Nephron progenitor cell (in vitro differentiated cells): ENCODE results near the gene DENND4C.
A peak's percentile ranks its signal among the peaks of the same experiment; 100 is the strongest.
"Not testable (repeated sequence)": the region's sequence is repeated elsewhere in the genome, so short reads cannot be mapped to it uniquely, and the experiment has no call there.

Experiments used
- DNase-seq: peaks from one replicate; pipeline ENCODE4 v3.0.0; 2021
- H3K27ac Mint-ChIP-seq: 2 replicates; pipeline ENCODE4 v1.8.0; 2021; ENCODE audit warnings: mild to moderate bottlenecking, moderate library complexity, mixed read lengths
- H3K27me3 Mint-ChIP-seq: 2 replicates; pipeline ENCODE4 v1.8.0; 2021; ENCODE audit warnings: mild to moderate bottlenecking, low read depth, mixed read lengths; ENCODE audit not compliant: poor library complexity
- H3K36me3 Mint-ChIP-seq: 2 replicates; pipeline ENCODE4 v1.8.0; 2021; ENCODE audit warnings: low read depth, mixed read lengths
- H3K4me1 Mint-ChIP-seq: 2 replicates; pipeline ENCODE4 v1.8.0; 2021; ENCODE audit warnings: mixed read lengths
- H3K4me3 Mint-ChIP-seq: 2 replicates; pipeline ENCODE4 v1.8.0; 2021; ENCODE audit warnings: mild to moderate bottlenecking, moderate library complexity, mixed read lengths
- H3K9me3 Mint-ChIP-seq: 2 replicates; pipeline ENCODE4 v1.8.0; 2021; ENCODE audit warnings: mild to moderate bottlenecking, moderate library complexity, mixed read lengths
- TF ChIP-seq, protein P1 (sequence below): fragments of 200-600 bp; sonication (generic); IDR thresholded peaks from 2 replicates; pipeline ENCODE4 v1.5.0; 2021; ENCODE audit warnings: antibody characterized with exemption

The DENND4C gene

DNA sequence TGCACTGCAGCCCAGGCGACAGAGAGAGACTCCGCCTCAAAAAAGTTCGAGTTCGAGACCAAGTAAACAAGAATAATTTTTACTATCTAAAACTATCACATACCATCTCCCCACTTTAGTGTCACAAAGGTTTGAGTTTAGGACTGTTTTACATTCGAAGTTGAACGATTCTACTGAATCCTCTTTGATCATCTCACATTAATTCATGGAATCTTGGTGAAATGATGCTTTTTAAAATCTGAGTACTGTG lies 150.3 kb downstream of the DENND4C start:
- H3K9me3 Mint-ChIP-seq: no peaks in the 10 kb centered on the region
- TF ChIP-seq, protein P1, sequence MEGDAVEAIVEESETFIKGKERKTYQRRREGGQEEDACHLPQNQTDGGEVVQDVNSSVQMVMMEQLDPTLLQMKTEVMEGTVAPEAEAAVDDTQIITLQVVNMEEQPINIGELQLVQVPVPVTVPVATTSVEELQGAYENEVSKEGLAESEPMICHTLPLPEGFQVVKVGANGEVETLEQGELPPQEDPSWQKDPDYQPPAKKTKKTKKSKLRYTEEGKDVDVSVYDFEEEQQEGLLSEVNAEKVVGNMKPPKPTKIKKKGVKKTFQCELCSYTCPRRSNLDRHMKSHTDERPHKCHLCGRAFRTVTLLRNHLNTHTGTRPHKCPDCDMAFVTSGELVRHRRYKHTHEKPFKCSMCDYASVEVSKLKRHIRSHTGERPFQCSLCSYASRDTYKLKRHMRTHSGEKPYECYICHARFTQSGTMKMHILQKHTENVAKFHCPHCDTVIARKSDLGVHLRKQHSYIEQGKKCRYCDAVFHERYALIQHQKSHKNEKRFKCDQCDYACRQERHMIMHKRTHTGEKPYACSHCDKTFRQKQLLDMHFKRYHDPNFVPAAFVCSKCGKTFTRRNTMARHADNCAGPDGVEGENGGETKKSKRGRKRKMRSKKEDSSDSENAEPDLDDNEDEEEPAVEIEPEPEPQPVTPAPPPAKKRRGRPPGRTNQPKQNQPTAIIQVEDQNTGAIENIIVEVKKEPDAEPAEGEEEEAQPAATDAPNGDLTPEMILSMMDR: no peak
- DNase-seq: no peak
- peaks cover 3% of the 10 kb centered on the region for H3K27me3 Mint-ChIP-seq
- peaks cover 39% of the 10 kb centered on the region for H3K4me1 Mint-ChIP-seq
- H3K4me3 Mint-ChIP-seq: peak overlapping the region; percentile 99
- peak overlapping the region; percentile 100 for H3K27ac Mint-ChIP-seq
- peaks cover 37% of the 10 kb centered on the region for H3K36me3 Mint-ChIP-seq

DNA sequence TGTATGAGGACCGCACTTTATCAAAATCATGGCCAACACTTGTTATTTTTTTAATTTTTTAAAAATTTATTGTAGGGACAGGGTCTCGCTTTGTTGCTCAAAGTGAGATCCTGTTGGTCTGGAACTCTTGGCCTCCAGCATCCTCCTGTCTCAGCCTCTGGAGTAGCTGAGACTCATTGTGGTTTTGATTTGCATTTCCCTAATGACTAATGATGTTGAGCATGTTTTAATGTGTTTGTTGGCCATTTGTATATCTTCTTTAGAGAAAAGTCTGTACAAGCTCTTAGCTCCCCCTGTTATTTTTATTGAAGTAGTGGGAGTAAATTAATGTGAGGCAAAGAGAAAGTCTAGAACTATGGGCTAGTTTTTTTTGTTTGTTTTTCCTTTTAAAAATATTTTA lies 151.2 kb downstream of the DENND4C start:
- no peak for DNase-seq
- Mint-ChIP-seq H3K27me3 (peaks cover 3% of the 10 kb centered on the region), H3K27ac (no peak overlapping the region), H3K4me3 (peak overlapping the region; percentile 21), H3K9me3 (no peaks in the 10 kb centered on the region), H3K4me1 (peaks cover 39% of the 10 kb centered on the region), H3K36me3 (peaks cover 29% of the 10 kb centered on the region)
- TF ChIP-seq, protein P1: no peak

DNA sequence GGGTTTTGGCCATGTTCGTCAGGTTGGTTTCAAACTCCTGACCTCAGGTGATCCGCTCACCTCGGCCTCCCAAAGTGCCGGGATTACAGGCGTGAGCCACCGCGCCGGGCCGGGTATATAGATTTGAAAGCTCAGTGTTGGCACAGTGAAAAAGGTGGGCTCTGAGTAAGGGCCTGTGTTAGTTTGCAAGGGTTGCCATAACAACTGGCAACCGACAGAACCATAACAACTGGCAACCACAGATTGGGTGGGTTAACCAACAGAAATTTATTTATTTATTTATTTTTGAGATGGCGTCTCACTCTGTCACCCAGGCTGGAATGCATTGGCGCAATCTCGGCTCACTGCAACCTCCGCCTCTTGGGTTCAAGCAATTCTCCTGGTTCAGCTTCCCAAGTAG lies 154.7 kb downstream of the DENND4C start:
- H3K4me3 Mint-ChIP-seq, H3K27ac Mint-ChIP-seq, H3K9me3 Mint-ChIP-seq, DNase-seq, H3K36me3 Mint-ChIP-seq, H3K27me3 Mint-ChIP-seq: not testable (repeated sequence)
- peaks cover 11% of the 10 kb centered on the region for H3K4me1 Mint-ChIP-seq

GRCh38 chr9:19385786-19386501 lies 155.5 kb downstream of the DENND4C start:
- H3K4me1 Mint-ChIP-seq: peaks cover 4% of the 10 kb centered on the region
- H3K9me3 Mint-ChIP-seq: no peaks in the 10 kb centered on the region
- no peak for DNase-seq
- H3K4me3 Mint-ChIP-seq: no peak overlapping the region
- peaks cover 7% of the 10 kb centered on the region for H3K27me3 Mint-ChIP-seq
- TF ChIP-seq, protein P1: no peak
- no peak overlapping the region for H3K27ac Mint-ChIP-seq
- H3K36me3 Mint-ChIP-seq: no peaks in the 10 kb centered on the region

DNA sequence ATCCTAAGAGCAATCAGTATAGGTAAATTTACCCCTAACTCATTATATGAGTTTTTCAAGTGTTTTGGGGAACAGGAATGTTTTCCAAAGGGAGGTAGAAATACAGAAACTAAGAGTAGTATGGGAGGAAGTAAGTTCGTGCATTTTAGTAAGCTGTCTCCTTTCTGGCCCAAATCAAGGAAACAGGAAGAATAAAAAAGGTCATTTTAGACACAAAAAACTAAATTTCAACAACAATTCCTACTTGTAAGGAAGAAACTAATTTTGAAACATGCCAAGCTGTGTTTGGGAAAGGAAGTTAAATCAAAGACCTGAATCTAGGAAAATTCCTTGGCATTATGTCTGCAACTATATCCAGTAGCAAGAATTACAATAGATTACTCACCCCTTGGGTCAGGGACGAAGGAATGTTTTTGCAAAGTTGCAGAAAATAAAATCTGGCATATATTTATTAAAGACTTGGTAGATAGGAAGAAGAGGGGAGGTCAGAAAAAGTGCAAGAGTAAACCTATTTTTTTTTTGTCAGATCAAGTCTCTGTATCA lies 156.1 kb downstream of the DENND4C start:
- no peak for DNase-seq
- TF ChIP-seq, protein P1: no peak
- Mint-ChIP-seq H3K27ac (no peak overlapping the region), H3K36me3 (no peaks in the 10 kb centered on the region), H3K4me3 (no peak overlapping the region), H3K27me3 (peaks cover 6% of the 10 kb centered on the region), H3K4me1 (no peaks in the 10 kb centered on the region), H3K9me3 (no peaks in the 10 kb centered on the region)

DNA sequence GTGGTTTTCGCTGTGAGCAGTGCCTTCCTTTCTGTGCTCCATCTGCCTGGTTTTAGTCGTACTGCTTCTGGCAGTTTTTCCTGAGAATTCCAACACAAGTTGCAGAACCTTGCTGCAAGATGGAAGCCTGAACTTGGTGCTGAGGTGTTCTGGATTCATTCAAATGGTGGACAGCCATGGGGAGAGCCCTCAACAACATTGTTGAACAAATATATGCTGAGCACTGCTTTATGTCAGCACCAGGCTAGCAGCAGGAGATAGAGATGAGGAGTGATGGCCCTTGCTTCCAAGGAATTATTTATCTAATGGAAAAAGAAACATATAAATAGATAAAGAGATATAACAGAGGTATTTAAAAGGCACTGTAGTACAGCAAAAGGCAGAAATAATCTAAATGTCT lies 156.8 kb downstream of the DENND4C start:
- no peaks in the 10 kb centered on the region for H3K4me1 Mint-ChIP-seq
- TF ChIP-seq, protein P1: no peak
- DNase-seq: no peak
- H3K9me3 Mint-ChIP-seq: no peaks in the 10 kb centered on the region
- H3K27me3 Mint-ChIP-seq: peaks cover 3% of the 10 kb centered on the region
- no peak overlapping the region for H3K27ac Mint-ChIP-seq
- no peak overlapping the region for H3K4me3 Mint-ChIP-seq
- no peaks in the 10 kb centered on the region for H3K36me3 Mint-ChIP-seq

DNA sequence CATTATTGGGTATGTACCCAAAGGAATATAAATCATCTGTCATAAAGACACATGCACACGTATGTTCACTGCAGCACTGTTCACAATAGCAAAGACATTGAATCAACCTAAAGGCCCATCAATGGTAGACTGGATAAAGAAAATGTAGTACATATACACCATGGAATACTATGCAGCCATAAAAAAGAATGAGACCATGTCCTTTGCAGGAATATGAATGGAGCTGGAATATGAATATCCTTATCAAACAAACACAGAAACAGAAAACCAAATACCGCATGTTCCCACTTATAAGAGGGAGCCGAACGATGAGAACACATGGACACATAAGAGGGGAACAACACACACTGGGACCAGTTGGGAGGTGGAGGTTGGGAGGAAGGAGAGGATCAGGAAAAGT lies 159.0 kb downstream of the DENND4C start:
- not testable (repeated sequence) for H3K9me3 Mint-ChIP-seq, H3K36me3 Mint-ChIP-seq, H3K27ac Mint-ChIP-seq, H3K4me1 Mint-ChIP-seq, H3K27me3 Mint-ChIP-seq, DNase-seq, H3K4me3 Mint-ChIP-seq
